Activated T-helper 1 cell treated with anti-CD3 and anti-CD28 coated beads, Interleukin-2, amount 50 U/mL, for 16 hours (primary cell): ENCODE results near the gene POLR2J2.
"Not testable (repeated sequence)": the region's sequence is repeated elsewhere in the genome, so short reads cannot be mapped to it uniquely, and the experiment has no call there.

ENCODE experiments used
- DNase-seq, 2 donors: peaks; one replicate each; pipeline ENCODE4 v3.0.0-alpha.2; 2020; ENCODE audit warnings: low read depth in 1 of 2, low spot score in 1 of 2

Gene POLR2J2

GRCh38 chr7:102671956-102672307 is 469 bp upstream of the POLR2J2 start:
- DNase-seq = not testable (repeated sequence)

DNA sequence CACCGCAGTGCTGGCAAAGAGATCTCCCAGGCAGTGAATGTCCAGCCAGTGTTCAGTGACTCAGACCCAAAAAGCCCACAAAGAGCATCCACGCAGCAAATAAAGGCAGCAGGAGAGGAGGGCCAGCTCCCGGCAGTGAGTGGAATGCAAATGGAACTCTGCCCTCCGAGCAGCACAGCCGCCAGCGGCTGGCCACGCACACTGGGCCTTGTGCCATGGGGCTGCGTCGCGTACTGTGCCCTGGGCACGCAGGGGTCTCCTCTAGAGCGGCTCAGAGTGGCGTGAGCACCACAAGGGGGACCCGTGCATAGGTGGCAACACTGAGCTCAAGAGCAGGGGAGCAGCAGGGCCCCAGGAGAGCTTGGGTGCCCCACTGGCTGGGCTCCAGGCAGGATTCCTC is 3.9 kb downstream of the POLR2J2 start:
- not testable (repeated sequence) for DNase-seq

DNA sequence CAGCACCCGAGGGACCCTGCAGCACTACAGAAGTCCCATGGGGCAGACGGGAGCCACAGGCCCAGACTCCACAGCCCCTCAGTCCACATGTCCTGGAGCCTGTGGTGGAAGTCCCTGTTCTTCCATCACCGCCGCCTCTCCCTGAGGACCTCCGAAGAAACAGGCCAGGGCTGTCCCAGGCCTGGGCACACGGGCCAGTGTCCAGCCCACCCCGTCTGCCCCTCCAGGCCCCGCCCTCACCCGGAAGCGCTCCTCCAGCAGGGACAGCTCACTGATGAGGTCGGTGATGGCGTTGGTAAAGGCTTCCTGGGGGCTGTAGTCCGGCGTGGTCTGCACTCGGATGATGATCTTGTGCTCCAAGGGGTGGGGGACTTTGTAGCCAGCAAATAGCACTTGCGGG is 4.6 kb downstream of the POLR2J2 start:
- not testable (repeated sequence) for DNase-seq

DNA sequence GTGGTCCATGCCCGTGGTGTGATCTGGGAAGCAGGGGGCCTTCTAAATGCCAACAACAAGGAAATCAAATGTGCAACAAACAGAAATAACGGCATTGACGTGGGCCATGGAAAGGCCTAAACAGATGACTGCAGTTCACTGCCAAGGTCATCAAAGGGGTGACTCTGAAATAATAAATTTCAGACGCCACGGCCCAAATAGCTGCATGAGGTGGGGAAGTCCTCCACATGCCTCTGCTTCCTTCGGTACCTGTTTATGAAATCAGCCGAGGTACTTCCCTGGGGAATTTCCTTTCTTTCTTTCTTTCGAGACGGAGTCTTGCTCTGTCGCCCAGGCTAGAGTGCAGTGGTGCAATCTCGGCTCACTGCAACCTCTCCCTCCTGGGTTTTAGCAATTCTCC is 6.7 kb downstream of the POLR2J2 start:
- not testable (repeated sequence) for DNase-seq

DNA sequence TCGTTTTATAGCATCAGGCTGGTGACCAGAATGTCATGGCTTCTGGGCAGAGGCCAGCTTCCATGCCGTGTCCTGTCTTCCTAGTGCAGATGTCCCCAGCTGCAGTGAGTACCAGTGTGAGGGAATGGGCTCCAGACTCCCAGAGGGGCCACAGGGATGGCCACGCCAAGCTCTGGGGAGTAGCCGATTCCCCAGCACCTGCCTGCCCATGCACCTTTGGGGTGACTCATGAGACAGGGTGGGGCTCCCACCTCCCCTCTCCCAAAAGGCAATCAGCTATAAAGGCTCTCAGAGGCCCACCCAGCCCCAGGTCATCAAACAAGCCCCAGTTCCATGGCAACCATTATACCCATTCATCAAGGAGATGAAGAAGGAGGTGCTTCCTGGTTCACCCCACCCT is 21.5 kb downstream of the POLR2J2 start, which contains the start of gene SPDYE2B:
Gene SPDYE2B (plus strand): TSS at position 396 of the 400 bp plus-strand sequence. CDS start 2,030 bp downstream, outside the sequence.
- DNase-seq = not testable (repeated sequence)

- not testable (repeated sequence) for DNase-seq
Measured at GRCh38 chr7:102647813-102648212, 23.6 kb downstream of the POLR2J2 start.

DNA sequence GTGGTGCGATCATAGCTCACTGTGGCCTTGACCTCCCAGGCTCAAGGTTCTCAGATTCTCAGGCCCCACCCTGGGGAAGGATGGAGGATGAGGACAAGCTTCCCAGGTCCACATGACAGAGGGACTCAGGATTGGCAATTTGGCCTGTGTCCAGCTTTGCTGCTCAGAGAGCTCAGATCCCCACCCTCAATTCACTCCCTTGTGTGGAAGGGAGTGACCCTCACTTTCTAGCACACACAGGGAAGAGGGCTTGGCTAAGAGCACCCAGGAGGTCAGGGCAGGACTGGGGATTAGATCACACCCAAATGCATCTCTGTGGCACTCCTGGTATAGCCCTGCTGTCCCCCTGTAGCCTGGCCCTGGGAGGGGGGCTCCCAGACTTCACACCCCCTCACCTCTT is 28.1 kb downstream of the POLR2J2 start:
- not testable (repeated sequence) for DNase-seq

DNA sequence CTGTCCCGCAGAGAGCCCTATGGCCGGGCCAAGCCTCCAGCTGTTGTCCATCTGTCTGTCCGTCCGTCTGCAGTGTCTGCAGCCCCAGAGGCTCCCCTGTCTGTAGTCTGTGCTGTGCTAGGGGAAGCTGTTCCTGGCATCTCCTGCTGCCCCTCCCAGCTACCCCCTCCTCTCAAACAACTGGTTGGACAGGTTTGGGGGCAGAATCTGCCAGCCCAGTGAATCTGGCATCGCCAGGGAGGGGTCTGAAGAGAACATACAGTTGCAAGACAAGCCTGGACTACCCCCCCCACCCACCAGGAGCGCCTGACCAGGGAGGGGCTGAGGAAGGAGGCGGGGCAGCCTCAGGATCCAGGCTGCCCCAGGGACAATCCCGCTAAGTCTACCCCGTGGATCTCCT is 28.8 kb downstream of the POLR2J2 start, which contains the start of gene UPK3BL1:
Gene UPK3BL1 (minus strand): TSS at position 101 of the 400 bp plus-strand sequence. CDS start 50 bp downstream, at position 51.
- DNase-seq = not testable (repeated sequence)

- DNase-seq = not testable (repeated sequence)
Measured at GRCh38 chr7:102638848-102639247, 32.6 kb downstream of the POLR2J2 start.

- DNase-seq = not testable (repeated sequence)
Measured at GRCh38 chr7:102636956-102637355, 34.5 kb downstream of the POLR2J2 start.

DNA sequence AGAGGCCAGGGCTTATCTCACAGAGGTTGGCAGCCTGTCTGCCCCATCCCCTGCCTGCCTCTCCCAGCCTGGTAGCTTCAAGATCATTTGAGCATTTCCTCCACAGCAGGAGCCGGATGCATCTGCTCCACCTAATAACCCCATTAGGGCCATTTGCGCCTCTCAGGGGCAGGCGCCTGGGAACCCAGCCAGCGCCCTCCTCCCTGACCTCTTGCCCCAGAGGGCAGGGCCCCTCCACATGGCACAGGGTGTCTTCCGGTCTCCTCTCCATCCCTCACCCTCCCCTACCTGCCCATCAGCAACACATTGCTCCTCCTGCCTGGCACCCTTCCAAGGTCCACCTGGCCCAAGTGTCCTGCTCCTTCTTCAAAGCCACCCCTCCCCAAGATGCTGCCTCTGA is 36.1 kb downstream of the POLR2J2 start:
- DNase-seq = not testable (repeated sequence)

DNA sequence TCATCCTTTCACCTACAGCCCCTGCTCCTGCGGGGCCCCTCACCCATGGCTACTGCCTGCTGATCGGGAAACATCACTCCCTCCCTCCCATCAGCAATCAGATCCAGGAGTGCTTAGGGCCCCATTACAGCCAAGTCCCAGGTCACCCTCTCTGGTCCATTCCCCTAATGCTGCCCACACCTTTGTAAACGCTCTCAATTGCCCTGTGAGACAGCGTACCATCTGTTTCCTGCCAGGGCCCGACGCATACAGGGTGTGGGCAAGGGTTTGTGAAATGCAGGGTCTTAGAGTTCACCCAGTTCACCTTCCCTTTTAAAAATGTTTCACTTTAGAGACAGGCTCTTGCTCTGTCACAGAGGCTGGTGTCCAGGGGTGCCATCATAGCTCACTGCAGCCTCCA is 37.2 kb downstream of the POLR2J2 start:
- not testable (repeated sequence) for DNase-seq

GRCh38 chr7:102630622-102631021 is 40.8 kb downstream of the POLR2J2 start:
- DNase-seq = not testable (repeated sequence)

DNA sequence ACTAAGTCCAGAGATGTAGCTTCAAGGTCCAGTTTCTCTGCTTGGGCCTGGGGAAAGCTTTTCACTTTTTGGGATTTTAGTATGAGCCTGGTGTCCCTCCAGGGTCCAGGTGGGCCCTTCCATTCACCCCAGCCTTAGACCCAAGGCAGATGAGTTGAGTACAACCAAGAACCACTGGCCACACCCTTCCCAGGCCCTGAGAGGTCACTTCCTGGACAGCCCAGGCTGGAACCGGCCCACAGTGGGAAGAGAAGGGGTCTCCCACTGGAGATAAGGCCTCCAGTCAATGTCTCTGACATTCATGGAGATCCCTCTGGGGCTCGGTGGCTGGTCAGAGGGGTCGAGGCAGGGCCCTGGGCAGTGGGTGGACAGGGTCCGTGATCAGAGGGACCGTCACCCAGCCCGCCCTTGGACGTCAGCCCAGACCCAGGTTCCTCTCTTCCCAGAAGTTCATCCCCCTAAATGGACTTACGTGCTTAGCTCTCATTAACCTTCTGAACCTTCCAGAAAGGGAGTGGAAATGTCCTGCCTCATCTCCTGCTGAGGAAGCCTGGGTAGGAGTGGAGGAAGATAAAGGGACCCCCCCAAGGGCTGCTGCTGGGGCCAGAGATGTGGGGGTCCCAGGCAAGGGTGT is 44.1 kb downstream of the POLR2J2 start:
- DNase-seq = not testable (repeated sequence)

DNA sequence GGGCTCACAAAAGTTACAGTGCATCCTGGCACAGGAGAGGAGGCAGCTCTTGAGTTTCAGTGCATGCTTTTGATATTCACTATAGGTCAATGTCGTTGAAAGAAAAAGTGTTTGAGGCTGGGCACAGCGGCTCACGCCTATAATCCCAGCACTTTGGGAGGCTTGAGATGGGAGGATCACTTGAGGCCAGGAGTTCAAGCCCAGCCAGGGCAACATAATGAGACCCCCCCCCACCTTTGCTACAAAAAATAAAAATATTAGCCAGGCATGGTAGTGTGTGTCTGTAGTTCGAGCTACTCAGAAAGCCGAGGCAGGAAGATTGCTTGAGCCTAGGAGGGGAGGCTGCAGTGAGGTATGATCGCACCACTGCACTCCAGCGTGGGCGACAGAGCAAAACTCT is 53.3 kb downstream of the POLR2J2 start:
- DNase-seq = not testable (repeated sequence)

DNA sequence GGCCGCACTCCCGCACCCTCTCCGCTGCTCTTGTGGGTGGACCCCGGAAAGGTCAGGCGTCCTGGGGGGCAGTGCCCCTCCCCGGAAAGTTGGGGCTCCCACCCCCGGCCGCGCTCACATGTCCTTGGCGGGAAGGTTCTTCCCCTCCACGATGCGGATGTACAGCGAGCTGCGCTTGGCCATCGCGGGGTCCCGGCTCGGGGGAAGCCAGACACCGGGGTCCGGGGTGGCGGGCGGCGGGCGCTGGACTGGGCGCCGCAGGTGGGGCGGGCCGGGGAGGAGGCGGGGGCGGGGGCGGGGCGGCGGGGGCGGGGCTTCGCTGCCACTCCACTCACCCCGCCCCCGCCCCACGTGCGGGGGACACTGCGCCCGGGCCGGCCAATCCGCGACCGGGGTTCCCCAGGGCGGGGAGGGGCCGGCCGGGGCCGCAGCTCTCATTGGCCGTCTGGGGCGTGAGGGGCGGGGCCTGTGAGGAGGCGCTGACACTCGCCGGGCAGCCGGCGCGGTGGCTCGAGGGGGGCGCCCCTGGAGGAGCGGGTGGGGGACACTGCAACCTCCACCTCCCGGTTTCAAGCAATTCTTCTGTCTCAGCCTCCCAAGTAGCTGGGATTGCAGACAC is 54.8 kb downstream of the POLR2J2 start, which contains the start of gene RASA4:
Gene RASA4 (minus strand): TSS at position 250 of the 619 bp plus-strand sequence. CDS start 67 bp downstream, at position 183.
- DNase-seq = not testable (repeated sequence)
